ENCODE measurements around the gene ST3GAL4. TPM values are rescaled to one million over a fixed set of nuclear protein-coding genes. Genes with fewer than 3 reads are reported as not detected.
A peak's percentile ranks its signal among the peaks of the same experiment; 100 is the strongest.

ST3GAL4 gene
- total RNA-seq, 4 donors from 2014 or later = 40.0 to 52.4 (median 40.5) TPM

- no peak for DNase-seq (ENCODE audit: extremely low spot score)
- Histone ChIP-seq H3K27me3 (no peaks in the 10 kb centered on the region), H3K27ac (replicated peaks in 1 of 4) (no peak overlapping the region), H3K4me3 (no peak overlapping the region), H3K4me1 (peaks cover 4 to 20% (median 17%) of the 10 kb centered on the region in 4 donors), H3K36me3 (no peaks in the 10 kb centered on the region), H3K9me3 (no peaks in the 10 kb centered on the region)
- TF ChIP-seq EP300 (IDR thresholded peaks at IDR 0.05) (no peak), POLR2A (IDR thresholded peaks at IDR 0.05; ENCODE audit: low read depth) (no peak), POLR2AphosphoS5 (IDR thresholded peaks at IDR 0.05) (no peak), CTCF (IDR thresholded peaks at IDR 0.05) (no peak)
- WGBS = 93% methylated on average over 1 of the region's 1 CpG
- intact Hi-C loops (cut with DNase I) = no loop called here
These were observed 43.2 kb downstream of the ST3GAL4 start for GRCh38 chr11:126398721-126399120.

GRCh38 chr11:126400019-126400418 lies 44.5 kb downstream of the ST3GAL4 start:
- no peak for DNase-seq (ENCODE audit: extremely low spot score)
- H3K4me1 ChIP-seq = peaks cover 0 to 15% (median 8%) of the 10 kb centered on the region in 4 donors
- no peak overlapping the region for H3K4me3 ChIP-seq
- no peaks in the 10 kb centered on the region for H3K27me3 ChIP-seq
- H3K36me3 ChIP-seq = no peaks in the 10 kb centered on the region
- intact Hi-C loops (cut with DNase I) = no loop called here
- H3K27ac ChIP-seq (replicated peaks in 1 of 4) = no peak overlapping the region
- TF ChIP-seq POLR2A (IDR thresholded peaks at IDR 0.05; ENCODE audit: low read depth) = no peak
- no peaks in the 10 kb centered on the region for H3K9me3 ChIP-seq

GRCh38 chr11:126400479-126400878 lies 45.0 kb downstream of the ST3GAL4 start:
- H3K36me3 ChIP-seq = no peaks in the 10 kb centered on the region
- H3K4me3 ChIP-seq = no peak overlapping the region
- no peaks in the 10 kb centered on the region for H3K27me3 ChIP-seq
- intact Hi-C loops (cut with DNase I) = no loop called here
- peaks cover 0 to 10% (median 4%) of the 10 kb centered on the region in 4 donors for H3K4me1 ChIP-seq
- 93% methylated on average over 6 of the region's 6 CpGs for WGBS
- no peak for TF ChIP-seq POLR2A (IDR thresholded peaks at IDR 0.05; ENCODE audit: low read depth)
- TF ChIP-seq EP300 (IDR thresholded peaks at IDR 0.05) = no peak
- TF ChIP-seq CTCF (IDR thresholded peaks at IDR 0.05) = no peak
- TF ChIP-seq POLR2AphosphoS5 (IDR thresholded peaks at IDR 0.05) = no peak
- DNase-seq (ENCODE audit: extremely low spot score) = no peak
- H3K27ac ChIP-seq (replicated peaks in 1 of 4) = no peak overlapping the region
- H3K9me3 ChIP-seq = no peaks in the 10 kb centered on the region

DNA sequence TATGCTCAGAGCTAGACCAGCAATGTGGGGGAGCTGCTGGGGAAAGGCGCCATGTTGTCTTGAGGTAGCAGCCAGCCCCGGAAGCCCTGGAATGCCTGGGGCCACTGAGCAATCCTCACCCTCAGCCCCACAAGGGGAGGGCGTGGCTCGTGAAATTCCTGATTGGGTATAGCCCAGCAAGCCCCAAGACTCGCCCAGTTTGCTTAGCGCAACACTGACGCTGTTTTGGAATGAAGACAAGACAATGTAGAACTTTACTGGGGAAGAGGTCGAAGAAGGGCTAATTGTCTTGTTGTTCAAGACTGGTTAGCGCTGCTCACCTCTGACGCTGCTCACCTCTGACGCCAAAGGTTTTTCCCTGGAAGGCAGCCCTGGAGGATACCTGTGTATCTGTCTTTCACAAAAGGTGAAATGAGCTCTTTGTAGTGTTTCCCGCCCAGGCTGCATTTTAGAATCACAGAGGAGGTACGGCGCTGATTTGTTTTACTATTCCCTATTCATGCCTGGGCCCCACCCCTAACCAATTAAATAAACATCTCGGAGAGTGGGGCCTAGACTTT lies 47.6 kb downstream of the ST3GAL4 start:
- DNase-seq (ENCODE audit: extremely low spot score) = no peak
- WGBS = 82% methylated on average over 12 of the region's 15 CpGs
- TF ChIP-seq EP300 (IDR thresholded peaks at IDR 0.05) (no peak), POLR2A (IDR thresholded peaks at IDR 0.05; ENCODE audit: low read depth) (no peak), POLR2AphosphoS5 (IDR thresholded peaks at IDR 0.05) (no peak), CTCF (IDR thresholded peaks at IDR 0.05) (no peak)
- Histone ChIP-seq H3K9me3 (no peaks in the 10 kb centered on the region), H3K36me3 (peaks cover 0 to 16% (median 12%) of the 10 kb centered on the region in 4 donors), H3K27me3 (no peaks in the 10 kb centered on the region), H3K4me1 (peaks cover 0 to 16% (median 8%) of the 10 kb centered on the region in 4 donors), H3K27ac (replicated peaks in 1 of 4) (peak overlapping the region in 1 of 4 donors; percentile 8), H3K4me3 (no peak overlapping the region)
- intact Hi-C loops (cut with DNase I) = no loop called here

GRCh38 chr11:126403658-126404057 lies 48.2 kb downstream of the ST3GAL4 start:
- WGBS = 91% methylated on average over 8 of the region's 8 CpGs
- Histone ChIP-seq H3K27ac (replicated peaks in 1 of 4) (no peak overlapping the region), H3K36me3 (peaks cover 0 to 22% (median 18%) of the 10 kb centered on the region in 4 donors), H3K9me3 (no peaks in the 10 kb centered on the region), H3K4me3 (no peak overlapping the region), H3K4me1 (peaks cover 0 to 16% (median 8%) of the 10 kb centered on the region in 4 donors), H3K27me3 (no peaks in the 10 kb centered on the region)
- intact Hi-C loops (cut with DNase I) = no loop called here
- DNase-seq (ENCODE audit: extremely low spot score) = no peak
- TF ChIP-seq CTCF (IDR thresholded peaks at IDR 0.05) = no peak
- no peak for TF ChIP-seq POLR2A (IDR thresholded peaks at IDR 0.05; ENCODE audit: low read depth)
- no peak for TF ChIP-seq POLR2AphosphoS5 (IDR thresholded peaks at IDR 0.05)
- no peak for TF ChIP-seq EP300 (IDR thresholded peaks at IDR 0.05)
